Epidermal melanocyte (primary cell): ENCODE results near the gene SCP2.

Experiments
- DNase-seq: peaks from one replicate; pipeline ENCODE4 v3.0.0; 2011; ENCODE audit warnings: low spot score; ENCODE audit not compliant: insufficient read length

SCP2 gene

GRCh38 chr1:53031732-53032131, 104.7 kb downstream of the SCP2 start:
- DNase-seq, result no peak

DNA sequence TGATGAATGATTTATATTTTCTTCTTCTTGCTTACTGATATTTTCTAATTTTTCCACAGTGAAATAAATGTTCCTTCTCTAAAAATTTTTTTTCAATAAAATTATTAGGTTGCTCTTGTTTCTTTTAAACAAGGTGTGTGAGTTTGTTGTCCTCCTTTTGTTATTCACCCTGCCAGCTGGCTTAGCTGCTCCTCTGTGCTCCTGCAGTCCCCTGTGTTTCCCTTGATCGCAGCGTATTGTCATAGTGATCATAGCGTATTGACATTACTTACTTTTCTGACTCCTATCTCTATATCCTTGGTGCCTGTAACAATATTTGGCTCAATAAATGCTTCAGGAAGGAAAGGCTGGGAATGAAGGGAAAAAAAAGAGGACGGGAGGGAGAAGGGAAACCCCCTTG, 110.1 kb downstream of the SCP2 start:
- DNase-seq, result no peak

- DNase-seq, result no peak
Measured at GRCh38 chr1:53038566-53038965, 111.5 kb downstream of the SCP2 start.

DNA sequence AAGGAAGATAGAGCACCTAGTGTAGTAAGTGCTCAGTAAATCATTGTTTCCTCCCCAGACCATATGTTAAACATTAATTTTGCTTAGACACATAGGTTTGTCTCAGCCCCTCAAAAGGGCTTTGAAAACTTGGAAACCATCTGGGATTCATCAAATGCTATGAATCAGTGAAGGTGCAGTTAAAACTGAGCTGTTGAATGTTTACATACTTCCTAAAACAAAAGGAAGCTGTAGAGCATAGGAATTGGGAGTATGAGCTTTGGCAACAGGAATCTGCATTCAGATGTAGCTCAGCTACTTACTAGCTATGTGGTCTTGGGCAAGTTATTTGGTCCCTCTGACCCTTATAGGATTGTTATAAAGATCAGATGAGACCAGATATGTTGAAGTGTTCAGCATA, 116.2 kb downstream of the SCP2 start:
- no peak for DNase-seq

DNA sequence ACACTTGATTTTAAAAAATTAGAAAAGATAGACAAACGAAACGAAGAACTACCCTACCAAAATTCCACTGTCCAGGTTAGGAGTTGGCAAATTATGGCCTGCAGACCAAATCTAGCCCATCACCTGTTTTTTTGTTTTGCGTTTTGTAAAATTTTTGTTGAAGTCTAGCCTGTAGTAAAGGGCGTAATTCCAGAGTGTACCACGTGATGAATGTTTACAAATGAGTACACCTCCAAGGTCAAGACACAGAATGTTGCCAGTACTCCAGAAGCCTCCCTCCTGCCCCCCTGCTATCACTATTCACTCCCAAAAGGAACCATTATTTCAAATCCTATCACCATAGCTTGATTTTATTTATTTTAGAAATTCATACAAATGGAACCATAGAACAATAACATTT, 117.8 kb downstream of the SCP2 start:
- DNase-seq, result no peak

DNA sequence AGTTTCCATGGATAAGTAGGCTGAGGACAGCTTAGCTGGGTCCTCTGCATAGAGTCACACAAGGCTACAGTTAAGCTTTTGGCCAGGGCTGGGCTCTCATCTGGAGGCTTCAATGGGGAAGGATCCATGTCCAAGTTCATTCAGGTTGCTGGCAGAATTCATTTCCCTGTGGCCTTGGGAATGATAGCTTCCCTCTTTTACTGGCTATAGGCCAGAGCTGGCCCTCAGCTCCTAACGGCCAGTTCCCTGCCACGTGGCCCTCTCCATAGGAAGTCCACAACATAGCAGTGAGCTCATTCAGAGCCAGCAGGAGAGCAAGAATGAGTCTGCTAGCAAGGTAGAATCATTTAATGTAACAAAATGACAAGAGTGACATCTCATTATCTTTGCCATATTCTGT, 119.9 kb downstream of the SCP2 start:
- DNase-seq, result no peak

- DNase-seq, result no peak
Measured at GRCh38 chr1:53047737-53048736, 121.0 kb downstream of the SCP2 start.

GRCh38 chr1:53048960-53049573, 122.0 kb downstream of the SCP2 start:
- DNase-seq, result no peak

DNA sequence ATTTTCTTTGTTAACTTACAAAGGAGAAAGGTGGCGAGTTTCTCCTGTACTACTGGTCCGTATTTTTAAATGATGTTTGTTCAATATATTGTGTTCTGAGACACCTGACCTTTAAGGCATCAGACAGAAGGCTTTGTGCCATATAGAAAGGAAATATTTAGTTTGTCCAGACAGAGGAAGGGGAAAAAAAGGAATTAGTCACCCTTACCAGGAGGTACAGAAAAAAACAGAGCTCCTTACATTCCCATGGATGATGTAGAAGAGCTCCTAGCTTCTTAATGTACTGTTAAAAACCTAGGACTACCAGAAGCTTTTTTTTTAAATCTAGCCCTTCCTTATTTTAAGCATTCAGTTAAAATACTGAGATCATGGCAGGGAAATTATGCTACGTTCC, 122.5 kb downstream of the SCP2 start:
- DNase-seq, result no peak

GRCh38 chr1:53050310-53050709, 123.2 kb downstream of the SCP2 start:
- no peak for DNase-seq

- DNase-seq, result no peak
Measured at GRCh38 chr1:53051676-53052075, 124.6 kb downstream of the SCP2 start.

- DNase-seq, result peak; percentile 57
Measured at GRCh38 chr1:53057127-53057526, 130.1 kb downstream of the SCP2 start.

DNA sequence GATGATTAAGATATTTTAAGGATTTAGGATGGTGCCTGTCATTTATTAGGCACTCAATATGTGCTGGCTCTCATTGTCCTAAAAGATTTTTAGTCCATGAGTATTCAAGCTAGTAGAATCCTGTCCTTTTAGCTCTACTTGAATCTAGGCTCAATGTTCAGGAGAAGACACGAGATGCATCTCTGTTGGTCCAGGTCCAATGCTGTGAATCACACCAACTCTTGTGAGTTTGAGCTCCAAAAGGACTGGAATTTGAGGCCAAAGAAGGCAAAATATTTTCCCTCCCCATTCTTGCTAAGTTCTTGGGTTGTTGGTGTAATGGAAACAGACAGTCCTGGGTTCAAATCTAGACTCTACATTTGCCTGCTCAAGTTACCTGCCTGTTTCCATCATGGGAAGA, 133.5 kb downstream of the SCP2 start:
- DNase-seq, result no peak

- DNase-seq, result no peak
Measured at GRCh38 chr1:53061123-53061858, 134.2 kb downstream of the SCP2 start.

DNA sequence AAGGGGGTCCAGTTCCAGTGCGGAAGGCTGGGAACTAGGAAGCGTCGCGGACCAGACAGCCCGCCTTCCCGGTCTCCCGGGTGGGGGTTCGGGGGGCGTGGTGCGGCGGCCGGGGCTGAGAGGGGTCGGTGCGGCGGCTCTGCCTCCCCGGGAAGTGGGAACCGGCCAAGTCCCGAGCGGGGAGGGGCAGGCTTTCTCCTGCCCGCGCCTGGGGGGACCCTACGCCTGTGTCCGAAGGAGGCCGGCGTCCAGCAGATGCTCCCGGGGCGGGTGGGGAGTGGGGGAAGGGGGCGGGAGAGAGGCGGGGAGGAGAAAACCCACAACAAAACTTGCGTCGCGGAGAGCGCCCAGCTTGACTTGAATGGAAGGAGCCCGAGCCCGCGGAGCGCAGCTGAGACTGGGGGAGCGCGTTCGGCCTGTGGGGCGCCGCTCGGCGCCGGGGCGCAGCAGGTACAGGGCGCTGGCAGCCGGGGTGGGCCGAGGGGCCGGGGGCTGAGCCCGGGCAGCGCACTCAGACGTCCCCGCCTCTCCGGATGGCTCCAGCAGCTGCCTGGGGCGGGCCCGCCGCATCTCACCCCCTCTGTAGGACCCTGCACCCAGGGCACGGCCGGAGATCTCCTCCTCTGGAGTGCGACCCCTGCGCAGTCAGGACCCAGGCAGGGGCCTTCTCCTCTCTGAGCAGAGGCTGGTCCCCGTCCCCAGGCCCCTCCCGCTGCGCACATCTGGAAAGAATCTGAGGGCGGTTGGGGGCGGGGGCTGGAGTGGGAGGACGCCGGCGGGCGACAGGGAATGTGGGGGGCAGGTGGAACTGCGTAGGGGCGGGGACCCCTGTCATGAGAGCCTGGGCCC, 135.0 kb downstream of the SCP2 start, which contains the start of gene PODN:
PODN (plus strand) TSS at position 355 of the 849 bp plus-strand sequence. CDS start 7,643 bp downstream, outside the sequence.
- peak; percentile 50 for DNase-seq

GRCh38 chr1:53062708-53063591, 135.9 kb downstream of the SCP2 start:
- no peak for DNase-seq

DNA sequence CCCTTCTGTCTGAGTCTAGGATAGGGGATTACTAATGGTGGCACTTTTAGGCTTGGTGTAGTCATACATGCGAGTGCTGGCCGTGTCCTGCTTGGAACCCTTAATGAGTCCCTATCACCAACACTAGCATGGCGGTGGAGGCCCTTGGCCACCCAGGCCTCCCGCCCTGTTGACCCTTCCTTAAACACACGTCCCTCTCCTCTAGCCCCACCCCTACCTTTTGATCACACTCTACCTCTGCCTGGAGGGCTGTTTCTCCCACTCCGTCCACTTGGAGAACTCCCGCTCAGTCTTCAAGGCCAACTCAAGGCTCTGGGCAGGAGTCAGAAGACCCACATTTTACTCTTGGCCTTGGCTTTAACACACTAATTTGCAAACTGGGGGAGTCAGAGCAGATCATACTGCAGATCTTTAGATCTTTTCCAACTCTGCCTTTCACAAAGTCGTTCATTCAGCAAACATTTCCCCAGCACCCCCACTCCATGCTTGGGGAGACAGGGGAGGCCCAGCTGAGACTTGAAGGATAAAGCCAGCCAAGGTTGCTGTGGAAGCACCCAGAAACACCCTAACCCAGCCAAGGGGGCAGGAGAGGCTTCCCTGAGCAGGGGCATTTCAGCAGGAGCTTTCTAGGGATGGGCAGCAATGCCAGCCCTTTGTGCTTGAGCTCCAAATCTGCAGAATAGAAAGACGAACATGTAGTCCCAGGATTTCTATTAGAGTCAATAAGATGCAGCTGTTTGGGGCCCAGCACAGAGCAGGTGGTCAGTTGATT, 136.9 kb downstream of the SCP2 start:
- no peak for DNase-seq

GRCh38 chr1:53065391-53065790, 138.3 kb downstream of the SCP2 start:
- no peak for DNase-seq

DNA sequence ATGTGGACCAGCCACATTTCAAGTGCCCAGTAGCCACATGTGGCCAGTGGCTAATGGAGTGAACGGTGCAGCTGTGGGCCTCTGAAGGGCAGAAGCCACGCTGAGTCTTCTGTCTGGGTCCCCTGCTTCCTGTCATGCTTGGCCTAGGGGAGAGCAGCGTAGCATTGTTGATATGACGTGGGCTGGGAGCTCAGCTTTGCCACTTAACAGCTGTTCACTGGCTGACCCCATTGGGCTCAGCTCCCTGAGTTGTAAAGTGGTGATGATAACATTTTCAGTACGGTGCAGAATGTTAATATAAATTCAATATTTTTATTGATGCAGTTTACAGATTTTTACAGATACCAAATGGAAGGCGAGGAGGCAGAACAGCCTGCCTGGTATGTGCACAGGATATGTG, 139.4 kb downstream of the SCP2 start:
- DNase-seq, result no peak
